NCI-H2196 (cell line): Measurements from ENCODE around the gene RAB4A.

ENCODE experiments used
- DNase-seq: peaks from one replicate; lab custom pipeline; 2025; ENCODE audit not compliant: unreplicated experiment; lab: John Stamatoyannopoulos, UW

Gene RAB4A

GRCh38 chr1:229328598-229329362 lies 57.9 kb downstream of the RAB4A start:
- no peak for DNase-seq

GRCh38 chr1:229334269-229334668 lies 63.4 kb downstream of the RAB4A start:
- DNase-seq: no peak

GRCh38 chr1:229334716-229335115 lies 63.8 kb downstream of the RAB4A start:
- DNase-seq: no peak

GRCh38 chr1:229336345-229336744 lies 65.4 kb downstream of the RAB4A start:
- no peak for DNase-seq

GRCh38 chr1:229339086-229339485 lies 68.2 kb downstream of the RAB4A start:
- DNase-seq: no peak

- DNase-seq: no peak
Measured at GRCh38 chr1:229339520-229339919, 68.6 kb downstream of the RAB4A start.

- DNase-seq: no peak
Measured at GRCh38 chr1:229340496-229340895, 69.6 kb downstream of the RAB4A start.

GRCh38 chr1:229341774-229342655 lies 71.1 kb downstream of the RAB4A start:
- DNase-seq: peak; percentile 79

GRCh38 chr1:229342656-229343569 lies 72.0 kb downstream of the RAB4A start, which contains the start of gene CCSAP:
TSS of gene CCSAP (minus strand) at chr1:229343047. CDS start at chr1:229342465, 582 bp downstream.
- DNase-seq: peak; percentile 52

GRCh38 chr1:229344139-229344538 lies 73.2 kb downstream of the RAB4A start:
- no peak for DNase-seq

GRCh38 chr1:229344937-229345684 lies 74.2 kb downstream of the RAB4A start:
- no peak for DNase-seq

- DNase-seq: no peak
Measured at GRCh38 chr1:229347528-229347927, 76.6 kb downstream of the RAB4A start.

- no peak for DNase-seq
Measured at GRCh38 chr1:229349463-229350385, 78.8 kb downstream of the RAB4A start.

- DNase-seq: no peak
Measured at GRCh38 chr1:229352975-229353374, 82.1 kb downstream of the RAB4A start.

GRCh38 chr1:229354226-229354625 lies 83.3 kb downstream of the RAB4A start:
- no peak for DNase-seq
